ENCODE results near the gene BAHD1. TPM values are rescaled to one million over a fixed set of nuclear protein-coding genes. Genes with fewer than 3 reads are reported as not detected.

BAHD1 gene
- total RNA-seq, 1 experiment from 2014 or later, result 11.0 TPM

DNA sequence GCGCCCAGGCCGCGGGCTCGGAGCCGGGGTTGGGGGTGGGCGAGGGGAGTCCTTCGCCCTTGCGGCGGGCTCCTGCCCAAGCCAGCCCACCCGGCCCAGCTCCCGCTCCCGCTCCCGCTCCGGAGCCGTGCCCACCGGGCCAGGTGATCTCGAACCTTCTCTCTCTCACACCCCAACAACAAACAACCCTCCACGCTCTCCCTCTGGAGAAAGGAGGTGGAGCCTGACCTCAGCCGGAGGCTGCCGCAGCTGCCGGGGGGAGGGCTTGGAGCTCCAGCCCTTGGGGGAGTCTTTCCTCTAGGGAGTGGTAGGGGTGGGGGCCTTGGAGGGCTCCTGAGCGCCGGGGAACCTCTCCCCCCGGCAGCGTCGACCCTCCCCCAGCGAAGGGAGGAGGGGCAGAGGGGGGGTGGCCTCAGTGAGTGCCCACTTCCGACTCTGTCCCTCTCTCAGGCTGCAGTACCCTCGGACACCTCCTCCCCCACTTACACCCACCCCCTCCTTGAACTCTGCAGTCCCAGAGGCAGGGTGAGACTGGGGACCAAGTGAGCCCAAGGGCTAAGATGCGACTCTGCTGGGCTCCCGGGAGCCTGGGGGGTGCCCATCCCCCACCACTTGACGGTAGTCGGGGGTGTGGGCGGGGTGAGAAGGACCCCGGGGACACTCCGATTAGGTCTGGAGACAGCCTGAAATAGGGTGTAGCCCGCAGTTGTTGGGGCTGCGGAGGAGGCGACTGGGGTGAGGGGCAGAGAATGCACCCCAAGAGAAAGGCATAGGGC, 4.4 kb upstream of the BAHD1 start:
- no peaks in the 10 kb centered on the region for H3K9me3 ChIP-seq (replicated peaks)
- DNase-seq, result peak; percentile 62 to 64
- peak overlapping the region; percentile 58 for H3K4me3 ChIP-seq
- H3K27ac ChIP-seq, result no peak overlapping the region
- peaks cover 15% of the 10 kb centered on the region; the same call in 1 of the 2 replicates for H3K27me3 ChIP-seq
- H3K36me3 ChIP-seq, result no peaks in the 10 kb centered on the region
- peaks cover 8% of the 10 kb centered on the region; the same call in 1 of the 2 replicates for H3K4me1 ChIP-seq

DNA sequence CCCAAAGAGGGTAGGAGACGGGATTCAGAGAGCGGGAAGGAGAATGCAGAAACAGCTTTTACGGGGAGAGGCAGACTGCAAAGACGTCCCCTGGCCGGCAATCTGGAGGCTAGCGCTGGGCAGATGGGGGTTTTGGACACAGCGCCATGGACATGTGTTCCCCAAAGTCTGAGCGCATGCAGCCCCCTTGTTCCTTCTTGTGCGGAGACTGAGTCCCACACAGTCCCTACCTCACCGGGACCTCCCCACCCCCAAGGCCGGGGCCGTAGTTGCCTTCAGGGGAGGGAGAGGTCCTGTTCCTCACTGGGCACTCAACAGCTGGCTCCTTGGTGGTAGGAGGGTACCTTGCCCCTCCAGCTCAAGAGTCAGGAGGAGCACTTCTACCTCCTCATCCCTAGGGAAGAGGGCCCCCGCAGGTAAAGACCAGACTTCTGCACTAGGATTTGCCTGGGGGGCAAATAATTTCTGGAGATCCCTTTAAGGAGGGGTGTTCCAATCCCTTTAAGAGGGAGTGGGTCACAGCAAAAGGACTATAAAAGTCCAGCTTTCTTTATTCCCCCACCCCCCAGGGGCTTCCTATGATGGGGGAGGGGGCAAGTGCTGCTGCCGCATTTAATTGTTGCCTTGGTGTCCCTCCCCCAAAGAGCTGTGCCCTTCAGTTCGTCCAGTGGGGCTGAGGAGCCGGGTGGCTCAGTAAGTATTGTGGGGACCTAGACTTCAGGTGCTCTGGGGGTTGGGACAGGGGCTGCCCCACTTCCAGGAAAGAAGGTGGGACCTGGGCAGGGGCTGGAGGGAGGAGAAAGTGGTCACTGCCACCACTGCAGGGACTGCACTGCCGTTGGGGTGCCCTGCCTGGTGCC, 3.6 kb upstream of the BAHD1 start:
- Histone ChIP-seq H3K27ac (no peak overlapping the region), H3K4me3 (peak overlapping the region; percentile 58), H3K27me3 (peaks cover 15% of the 10 kb centered on the region; the same call in 1 of the 2 replicates), H3K4me1 (peaks cover 8% of the 10 kb centered on the region; the same call in 1 of the 2 replicates), H3K36me3 (no peaks in the 10 kb centered on the region), H3K9me3 (replicated peaks) (no peaks in the 10 kb centered on the region)
- peak in 1 of 2 experiments; percentile 22 for DNase-seq

DNA sequence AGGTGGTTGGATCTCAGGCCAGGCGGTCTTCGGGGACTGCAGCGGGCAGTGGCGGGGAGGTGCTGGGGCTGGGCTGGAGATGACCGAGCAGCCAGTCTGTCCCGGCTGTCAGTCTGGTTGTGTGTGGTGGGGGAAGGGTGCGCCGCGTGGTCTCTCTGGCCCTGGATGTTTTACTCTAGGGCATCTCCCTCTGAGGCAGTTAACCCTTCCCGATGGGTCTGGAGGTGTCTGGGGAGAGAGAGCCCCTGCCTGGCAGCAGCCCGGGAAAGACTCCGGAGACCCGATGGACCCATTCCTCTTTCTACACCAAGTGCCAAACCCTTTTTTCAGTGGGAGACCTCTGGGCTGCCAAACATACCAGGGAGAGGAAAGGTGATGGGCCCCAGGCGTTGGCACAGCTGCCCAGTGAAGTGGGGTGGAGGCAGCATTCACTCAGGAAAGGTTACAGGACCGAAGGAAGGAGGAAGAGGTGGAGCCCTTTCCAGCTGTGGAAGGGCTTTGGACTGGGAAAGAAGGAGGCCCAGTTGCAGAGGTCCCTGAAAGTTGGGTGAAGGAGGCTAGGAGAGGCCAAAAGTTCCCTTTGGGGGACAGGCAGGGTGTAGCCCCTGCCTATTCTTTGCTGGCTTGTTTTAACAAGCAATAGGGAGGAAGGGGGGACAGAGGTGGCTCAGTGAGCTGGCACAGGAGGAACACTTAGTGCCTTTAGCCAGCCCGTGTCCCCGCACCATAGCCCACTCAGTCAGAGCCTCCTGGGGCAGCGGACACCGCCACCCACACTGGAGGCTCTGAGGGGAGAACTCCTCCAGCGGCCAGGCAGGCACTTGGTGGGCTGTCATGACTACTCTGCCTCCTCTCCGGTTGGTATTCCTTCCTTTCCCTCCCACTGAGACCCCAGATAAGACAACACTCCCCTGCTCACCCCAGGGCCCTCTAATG, 2.7 kb upstream of the BAHD1 start:
- H3K4me3 ChIP-seq, result no peak overlapping the region
- H3K9me3 ChIP-seq (replicated peaks), result no peaks in the 10 kb centered on the region
- no peak overlapping the region for H3K27ac ChIP-seq
- H3K4me1 ChIP-seq, result peaks cover 11% of the 10 kb centered on the region; the same call in 1 of the 2 replicates
- no peaks in the 10 kb centered on the region for H3K36me3 ChIP-seq
- H3K27me3 ChIP-seq, result peaks cover 15% of the 10 kb centered on the region; the same call in 1 of the 2 replicates
- no peak for DNase-seq

DNA sequence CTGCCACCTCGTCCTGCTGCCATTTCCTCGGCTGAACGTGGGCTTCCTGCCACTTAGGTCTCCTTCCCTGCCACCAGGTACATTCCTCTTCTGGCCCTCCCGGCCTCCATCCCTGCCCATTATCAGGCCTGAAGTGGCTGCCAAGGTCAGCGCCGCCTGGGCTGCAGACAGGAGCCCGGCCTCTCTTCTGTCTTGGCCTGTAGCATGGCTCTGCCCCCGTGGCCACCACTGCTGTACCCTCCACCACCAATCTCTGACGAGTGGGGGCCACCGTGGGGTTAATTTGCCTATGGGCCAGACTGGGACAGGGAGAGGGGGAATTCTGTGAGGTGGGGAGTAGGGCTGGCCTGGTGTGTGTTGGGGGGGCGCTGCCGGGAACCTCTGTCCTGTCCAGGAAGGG, 2.0 kb upstream of the BAHD1 start:
- Histone ChIP-seq H3K27me3 (peaks cover 15% of the 10 kb centered on the region; the same call in 1 of the 2 replicates), H3K4me3 (no peak overlapping the region), H3K9me3 (replicated peaks) (no peaks in the 10 kb centered on the region), H3K27ac (no peak overlapping the region), H3K36me3 (no peaks in the 10 kb centered on the region), H3K4me1 (peaks cover 11% of the 10 kb centered on the region; the same call in 1 of the 2 replicates)
- DNase-seq, result no peak

DNA sequence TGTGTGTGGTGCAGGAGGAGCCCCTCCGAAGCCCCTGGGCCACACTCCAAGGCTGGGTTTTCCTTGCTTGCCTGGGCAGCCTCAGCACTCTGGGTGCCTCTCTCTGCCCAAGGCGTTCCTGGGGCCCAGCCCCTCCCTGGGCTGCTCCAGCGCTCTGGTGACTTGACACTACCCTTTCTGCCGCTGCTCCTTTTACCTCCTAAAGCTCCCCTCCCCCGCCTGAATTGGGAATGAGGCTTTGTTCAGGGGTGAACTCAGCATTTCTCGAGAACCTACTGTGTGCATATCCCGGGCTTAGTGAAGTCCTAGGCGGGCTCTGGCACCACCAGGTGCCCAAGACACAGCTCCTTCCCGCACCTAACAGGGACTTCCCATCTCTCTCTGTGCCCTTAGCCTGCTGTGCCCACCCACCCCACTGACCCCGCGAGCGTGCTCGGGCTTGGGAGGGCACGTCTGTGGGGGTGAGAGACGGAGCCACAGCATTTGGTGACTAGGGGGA, 1.2 kb upstream of the BAHD1 start:
- Histone ChIP-seq H3K4me1 (peaks cover 11% of the 10 kb centered on the region; the same call in 1 of the 2 replicates), H3K27ac (no peak overlapping the region), H3K4me3 (peak overlapping the region; percentile 77), H3K36me3 (no peaks in the 10 kb centered on the region), H3K9me3 (replicated peaks) (no peaks in the 10 kb centered on the region), H3K27me3 (peaks cover 15% of the 10 kb centered on the region; the same call in 1 of the 2 replicates)
- DNase-seq, result peak in 1 of 2 experiments; percentile 51

DNA sequence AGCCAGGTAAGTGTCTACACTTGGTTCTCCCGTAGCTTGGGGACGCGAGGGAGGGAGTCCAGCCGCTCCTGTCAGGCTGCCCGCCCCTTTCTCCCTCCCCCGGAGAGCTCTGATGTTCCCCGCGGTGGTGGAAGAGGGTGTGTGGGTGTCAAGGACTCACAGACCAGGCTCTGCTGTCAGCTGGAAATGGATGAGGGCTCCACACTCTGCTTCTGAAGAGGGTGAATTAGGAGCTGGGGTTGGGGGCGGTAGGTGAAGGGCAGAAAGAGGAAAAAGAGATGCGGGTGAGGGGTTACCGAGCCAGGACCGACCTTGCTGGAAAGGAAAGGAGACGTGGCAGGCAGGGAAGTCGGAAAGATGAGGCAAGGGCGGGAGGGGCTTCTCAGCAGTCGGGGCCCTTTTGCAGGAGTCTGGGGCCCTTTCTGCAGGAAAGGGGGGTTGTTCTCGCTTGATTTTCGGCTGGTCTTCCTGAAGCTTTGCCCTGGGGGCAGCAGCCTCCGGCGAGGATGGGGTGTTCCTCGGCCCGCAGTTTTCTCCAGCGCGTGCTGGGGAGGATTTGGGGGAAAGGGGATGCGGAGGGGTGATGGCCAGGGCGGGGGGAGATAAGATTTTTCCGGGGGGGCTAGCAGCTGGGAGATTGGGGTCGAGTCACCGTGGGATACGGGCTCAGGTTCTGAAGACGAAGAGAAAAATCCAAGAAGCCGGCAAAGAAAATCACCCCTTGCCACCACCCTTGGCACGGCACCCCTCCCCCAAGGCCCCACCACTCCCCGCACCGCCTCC, 602 bp upstream of the BAHD1 start:
- H3K27me3 ChIP-seq, result peaks cover 15% of the 10 kb centered on the region; the same call in 1 of the 2 replicates
- peak in 1 of 2 experiments; percentile 48 for DNase-seq

DNA sequence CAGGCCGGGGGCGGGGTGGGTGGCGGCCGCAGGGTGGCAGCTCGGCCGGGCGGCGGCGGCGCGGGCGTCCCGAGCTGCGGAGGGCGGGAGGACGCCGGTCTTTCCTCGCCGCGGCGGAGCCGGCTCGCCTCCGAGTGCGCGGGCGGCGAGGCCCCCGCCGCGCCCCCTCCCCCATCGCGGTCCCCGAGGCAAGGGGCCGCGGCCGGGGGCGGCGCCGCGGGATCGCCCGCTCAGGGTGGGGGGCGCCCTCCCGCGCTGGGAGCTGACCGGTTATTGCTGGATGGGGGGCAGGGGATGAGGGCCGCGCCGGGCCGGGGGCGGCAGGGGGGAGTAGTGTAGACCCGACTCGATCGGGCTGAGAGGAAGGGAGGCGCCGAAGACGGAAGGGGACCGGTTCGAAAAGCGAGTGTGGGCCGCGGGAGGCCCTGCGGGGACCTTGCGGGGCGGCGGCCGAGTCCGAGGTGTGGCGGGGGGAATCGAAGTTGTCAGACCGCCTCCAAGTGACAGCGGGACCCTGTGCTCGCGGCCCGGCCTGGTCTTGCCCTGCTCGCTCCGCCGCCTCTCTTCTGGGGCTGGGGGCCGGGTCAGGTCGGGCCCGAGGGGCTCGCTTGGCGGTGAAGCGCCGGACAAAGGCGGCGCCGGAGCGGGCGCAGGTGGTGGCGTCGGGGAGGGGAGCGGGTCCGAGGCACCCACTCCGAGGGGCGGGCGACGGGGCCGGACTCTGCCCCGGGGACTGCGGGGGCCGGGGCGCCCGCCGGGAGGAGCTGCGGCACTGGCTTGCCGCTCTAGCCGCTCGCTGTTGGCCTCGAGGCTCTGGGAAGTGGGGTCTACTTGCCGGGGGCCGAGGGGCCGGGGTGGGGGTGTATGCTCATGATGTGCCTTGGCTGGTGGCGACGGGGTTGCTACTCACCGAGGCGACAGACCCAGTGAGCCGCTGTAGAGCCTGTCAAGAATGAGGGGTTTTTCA, 1.1 kb downstream of the BAHD1 start:
- Histone ChIP-seq H3K27me3 (peaks cover 15% of the 10 kb centered on the region; the same call in 1 of the 2 replicates), H3K36me3 (no peaks in the 10 kb centered on the region), H3K4me3 (peak overlapping the region; percentile 77), H3K27ac (no peak overlapping the region), H3K9me3 (replicated peaks) (no peaks in the 10 kb centered on the region), H3K4me1 (peaks cover 11% of the 10 kb centered on the region; the same call in 1 of the 2 replicates)
- DNase-seq, result no peak

More for the DNA sequence above, 602 bp upstream of the BAHD1 start:
- Histone ChIP-seq H3K4me1 (peaks cover 11% of the 10 kb centered on the region; the same call in 1 of the 2 replicates), H3K9me3 (replicated peaks) (no peaks in the 10 kb centered on the region), H3K4me3 (peak overlapping the region; percentile 77), H3K36me3 (no peaks in the 10 kb centered on the region), H3K27ac (no peak overlapping the region)

DNA sequence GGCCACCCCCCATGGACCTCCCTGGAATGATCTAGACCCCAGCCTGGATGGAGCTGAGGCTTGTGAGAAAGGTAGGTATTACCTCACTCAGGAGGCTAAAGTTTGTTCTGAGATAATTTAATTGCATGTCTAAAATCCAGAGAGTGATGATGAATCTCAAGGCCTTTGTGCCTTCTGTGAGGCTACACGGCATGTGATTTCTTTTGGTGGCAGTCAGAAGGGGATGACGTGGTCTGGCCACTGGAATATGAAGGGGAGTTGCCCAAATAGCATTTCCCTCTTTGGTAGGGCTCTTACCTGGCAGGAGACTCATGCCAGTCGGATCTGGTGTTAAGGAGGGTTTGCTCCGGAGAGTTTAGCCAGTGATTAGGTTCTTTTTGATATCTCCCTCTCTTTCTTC, 2.5 kb downstream of the BAHD1 start:
- no peaks in the 10 kb centered on the region for H3K9me3 ChIP-seq (replicated peaks)
- no peak overlapping the region for H3K4me3 ChIP-seq
- peaks cover 7% of the 10 kb centered on the region; the same call in 1 of the 2 replicates for H3K27me3 ChIP-seq
- H3K36me3 ChIP-seq, result no peaks in the 10 kb centered on the region
- peaks cover 6% of the 10 kb centered on the region; the same call in 1 of the 2 replicates for H3K4me1 ChIP-seq
- DNase-seq, result no peak
- no peak overlapping the region for H3K27ac ChIP-seq

DNA sequence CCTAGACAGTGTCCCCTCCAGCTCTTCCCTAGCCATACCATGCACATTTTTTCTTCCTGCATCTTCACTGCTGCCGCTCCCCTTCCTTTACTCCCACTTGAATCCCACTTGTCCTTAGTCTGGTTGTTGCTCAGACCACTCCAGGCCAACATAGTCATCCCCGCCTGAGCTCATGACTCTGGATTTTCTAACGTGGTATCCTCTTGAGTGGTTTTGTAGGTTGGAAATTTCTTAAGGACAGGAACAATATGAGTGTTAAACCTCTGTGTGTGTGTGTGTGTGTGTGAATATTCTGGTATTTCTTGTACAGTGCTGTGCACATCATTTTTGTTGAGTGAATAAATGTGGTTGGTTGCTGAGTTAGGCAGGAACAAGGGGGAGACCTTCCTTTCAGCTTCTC, 3.1 kb downstream of the BAHD1 start:
- Histone ChIP-seq H3K4me3 (no peak overlapping the region), H3K4me1 (peaks cover 6% of the 10 kb centered on the region; the same call in 1 of the 2 replicates), H3K27ac (no peak overlapping the region), H3K27me3 (peaks cover 1% of the 10 kb centered on the region; the same call in 1 of the 2 replicates), H3K36me3 (no peaks in the 10 kb centered on the region), H3K9me3 (replicated peaks) (no peaks in the 10 kb centered on the region)
- no peak for DNase-seq

DNA sequence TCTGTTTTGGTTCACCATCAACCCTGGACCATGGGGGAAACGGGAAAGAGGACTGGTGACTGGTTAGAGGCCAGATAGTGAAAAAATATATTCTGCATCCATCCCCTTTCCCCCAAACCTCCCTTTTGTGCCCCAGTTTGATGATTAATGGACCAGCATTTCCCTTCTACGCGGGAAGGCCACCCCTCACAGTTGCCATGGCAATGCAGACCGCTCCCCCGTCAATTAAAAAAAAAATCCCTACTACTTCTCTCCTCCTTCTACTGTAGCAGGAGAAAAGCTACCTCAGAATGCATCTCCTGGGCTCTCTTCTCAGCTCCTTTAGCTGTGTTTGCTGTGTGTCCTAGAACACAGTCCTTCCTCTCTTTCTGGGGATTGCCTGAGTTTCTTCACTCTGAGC, 4.0 kb downstream of the BAHD1 start:
- H3K9me3 ChIP-seq (replicated peaks), result no peaks in the 10 kb centered on the region
- H3K27ac ChIP-seq, result no peak overlapping the region
- 0 out of 2 replicates have a peak, but pooled peaks cover 2% of the 10 kb centered on the region for H3K4me1 ChIP-seq
- no peak overlapping the region for H3K4me3 ChIP-seq
- DNase-seq, result no peak
- H3K27me3 ChIP-seq, result no peaks in the 10 kb centered on the region
- no peaks in the 10 kb centered on the region for H3K36me3 ChIP-seq

DNA sequence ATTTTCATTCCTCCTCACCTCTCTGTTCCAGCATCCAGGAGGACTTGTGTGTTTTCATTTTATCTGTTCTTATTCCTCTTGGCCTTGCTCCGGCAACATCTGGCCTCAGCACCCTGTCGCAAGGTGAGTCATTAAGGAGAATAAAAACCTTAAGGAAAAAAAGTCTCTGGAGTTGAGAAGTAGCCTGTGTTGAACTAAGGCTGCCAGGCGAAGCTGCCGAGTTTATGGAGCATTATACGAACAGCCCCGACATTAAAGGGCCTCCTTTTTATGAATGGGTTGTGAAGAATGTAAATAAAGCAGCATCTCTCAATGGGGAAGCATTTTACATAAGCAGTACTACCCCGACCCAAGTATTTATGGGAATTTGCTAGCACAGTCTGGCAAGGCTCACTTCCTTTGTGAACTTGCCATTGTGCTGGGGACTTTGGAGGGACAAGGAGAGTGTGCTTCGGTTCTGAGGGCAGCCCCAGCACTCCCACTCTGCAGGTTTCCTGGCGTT, 4.7 kb downstream of the BAHD1 start:
- no peak overlapping the region for H3K27ac ChIP-seq
- H3K9me3 ChIP-seq (replicated peaks), result no peaks in the 10 kb centered on the region
- H3K4me3 ChIP-seq, result no peak overlapping the region

DNA sequence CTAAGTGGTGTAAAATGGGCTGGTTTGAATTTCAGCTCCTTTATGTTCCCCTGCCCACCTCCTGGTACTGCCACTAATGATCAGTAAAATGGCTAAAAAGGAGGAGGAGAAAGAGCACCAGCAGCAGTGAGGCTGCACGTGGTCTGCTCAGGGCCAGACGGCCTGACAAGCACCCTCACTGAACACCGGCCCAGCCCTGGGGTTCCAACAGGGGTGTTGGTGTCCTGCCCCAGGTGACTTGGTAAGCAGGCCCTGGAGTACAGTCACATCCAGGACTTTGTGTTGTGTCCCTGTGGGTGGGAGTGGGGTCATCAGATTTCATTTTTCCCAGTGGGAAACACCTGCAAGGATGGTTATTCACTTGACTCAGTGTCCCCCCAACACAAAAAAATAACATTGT, 5.4 kb downstream of the BAHD1 start:
- Histone ChIP-seq H3K27me3 (no peaks in the 10 kb centered on the region), H3K4me3 (no peak overlapping the region), H3K9me3 (replicated peaks) (no peaks in the 10 kb centered on the region), H3K36me3 (no peaks in the 10 kb centered on the region), H3K4me1 (0 out of 2 replicates have a peak, but pooled peaks cover 2% of the 10 kb centered on the region), H3K27ac (no peak overlapping the region)
- no peak for DNase-seq

More for the DNA sequence above, 4.7 kb downstream of the BAHD1 start:
- Histone ChIP-seq H3K27me3 (no peaks in the 10 kb centered on the region), H3K36me3 (no peaks in the 10 kb centered on the region), H3K4me1 (0 out of 2 replicates have a peak, but pooled peaks cover 2% of the 10 kb centered on the region)
- DNase-seq, result no peak
